Activated CD4-positive, alpha-beta T cell treated with anti-CD3 and anti-CD28 coated beads for 36 hours (primary cell): ENCODE data around the gene COL3A1. TPM values are rescaled to one million over a fixed set of nuclear protein-coding genes. Genes with fewer than 3 reads are reported as not detected.

Source experiments
- ATAC-seq: fragments of 200-7000 bp; cut with Tn5 transposase; one replicate; pipeline ENCODE4 v1.10.0; 2021; ENCODE audit warnings: mild to moderate bottlenecking, moderate library complexity
- CTCF ChIA-PET: fragments of 350-600 bp; sonication (Branson Sonifier 250); formaldehyde crosslinking; loops from one replicate; lab custom pipeline; 2021; ENCODE audit warnings: antibody characterized with exemption; lab: Charles Lee
- POLR2A ChIA-PET: fragments of 350-600 bp; sonication (Branson Sonifier 250); formaldehyde crosslinking; loops from one replicate; lab custom pipeline; 2021; ENCODE audit warnings: antibody characterized with exemption, inconsistent platforms; lab: Charles Lee
- DNase-seq: peaks from one replicate; pipeline ENCODE4 v3.0.0-alpha.2; 2020
- H3K27ac Mint-ChIP-seq: one replicate; pipeline ENCODE4 v1.8.0; 2021; ENCODE audit warnings: mixed read lengths
- H3K27me3 Mint-ChIP-seq: one replicate; pipeline ENCODE4 v1.8.0; 2021; ENCODE audit warnings: mixed read lengths
- H3K36me3 Mint-ChIP-seq: one replicate; pipeline ENCODE4 v1.8.0; 2021; ENCODE audit warnings: low read depth, mixed read lengths
- H3K4me1 Mint-ChIP-seq: one replicate; pipeline ENCODE4 v1.8.0; 2021; ENCODE audit warnings: mixed read lengths
- H3K4me3 Mint-ChIP-seq: one replicate; pipeline ENCODE4 v1.8.0; 2021; ENCODE audit warnings: mild to moderate bottlenecking, moderate library complexity, mixed read lengths
- H3K9me3 Mint-ChIP-seq: one replicate; pipeline ENCODE4 v1.8.0; 2021; ENCODE audit warnings: low read depth, mixed read lengths
- intact Hi-C, 2 experiments: fragments of 100-400 bp; cut with DNase I in 1 of 2; cut with micrococcal nuclease in 1 of 2; formaldehyde crosslinking; loops; one replicate each; pipeline versions ENCODE4 v1.14.2 to v1.15.1; 2022 to 2024; cut with DNase I, micrococcal nuclease
- microRNA-seq: library from miRNA; unstranded; fragments of <30 nt; microRNA quantifications from one replicate; pipeline ENCODE4 v1.2.0, GENCODE V29; 2021; ENCODE audit warnings: borderline replicate concordance
- total RNA-seq, 2 experiments: library from RNA; stranded (reverse); gene quantifications; one replicate each; pipeline ENCODE4 v1.2.3, GENCODE V29; 2021

COL3A1 gene
- total RNA-seq, 2 experiments from 2014 or later = 0.05 to 0.12 TPM

DNA sequence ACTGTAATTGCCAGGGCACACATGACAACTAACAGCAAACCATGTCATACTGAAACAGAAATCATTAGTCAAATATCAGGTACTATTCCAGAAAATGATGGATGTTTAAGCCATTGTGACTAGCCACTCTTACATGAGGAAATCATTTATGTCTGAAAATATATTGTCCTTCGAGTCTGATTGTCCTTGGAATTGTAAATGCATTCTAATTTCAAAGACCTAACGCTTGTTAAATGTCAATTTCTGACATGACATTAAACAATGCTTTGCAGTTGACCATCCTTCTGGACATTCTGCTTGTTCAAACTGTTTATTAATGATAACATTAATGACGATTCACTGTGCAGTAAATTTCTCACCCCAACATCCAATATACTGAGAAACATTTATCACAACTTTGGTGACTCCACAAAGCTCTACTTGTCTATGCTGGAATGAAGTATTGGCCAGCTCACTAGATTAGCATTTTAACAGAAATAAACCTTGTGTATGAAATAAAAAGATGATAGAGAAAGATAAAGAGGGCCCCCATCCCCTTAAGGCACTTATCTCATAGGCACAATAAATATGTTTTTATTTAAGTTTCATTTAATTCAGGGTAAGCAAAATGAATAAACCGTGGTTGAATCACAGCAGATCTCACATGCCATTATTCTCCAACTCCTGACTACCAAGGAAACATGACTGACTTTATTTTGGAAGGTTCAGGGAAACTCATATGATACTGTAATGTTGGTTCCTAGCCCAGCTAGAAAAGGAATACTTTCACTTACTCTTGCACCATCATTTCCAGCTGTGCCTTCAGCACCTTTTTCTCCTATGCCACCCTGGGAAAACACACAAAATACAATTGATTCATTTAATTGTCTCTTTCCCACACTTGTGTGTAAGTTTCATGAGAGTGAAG, 82.3 kb downstream of the COL3A1 start:
- H3K27ac Mint-ChIP-seq = no peak overlapping the region

DNA sequence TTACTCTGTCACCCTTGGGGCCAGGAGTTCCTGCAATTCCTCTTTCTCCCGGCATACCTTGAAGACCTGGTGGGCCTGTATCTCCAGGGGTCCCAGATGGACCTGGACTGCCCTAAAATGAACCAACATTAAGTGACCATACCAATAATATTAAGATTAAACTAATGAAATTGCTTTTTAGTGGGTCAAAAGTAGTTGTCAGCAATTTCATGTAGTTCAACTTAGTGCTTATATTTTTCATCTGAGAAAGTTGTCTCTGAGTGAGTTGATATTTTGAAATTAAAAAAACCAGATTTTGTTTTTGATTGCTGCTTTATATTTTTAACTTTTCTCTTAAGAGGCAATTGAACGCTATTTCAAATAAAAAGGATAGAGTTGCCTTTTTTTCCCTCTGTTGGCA, 83.1 kb downstream of the COL3A1 start:
- no peak overlapping the region for H3K4me3 Mint-ChIP-seq
- H3K9me3 Mint-ChIP-seq = no peaks in the 10 kb centered on the region
- intact Hi-C loops = no loop called here
- CTCF ChIA-PET = no interaction called here
- no peaks in the 10 kb centered on the region for H3K4me1 Mint-ChIP-seq
- no peak overlapping the region for H3K27ac Mint-ChIP-seq
- no peaks in the 10 kb centered on the region for H3K27me3 Mint-ChIP-seq
- no peaks in the 10 kb centered on the region for H3K36me3 Mint-ChIP-seq
- DNase-seq (no peak), ATAC-seq (no peak)
- POLR2A ChIA-PET = no interaction called here

More for the DNA sequence above, 82.3 kb downstream of the COL3A1 start:
- POLR2A ChIA-PET = no interaction called here
- CTCF ChIA-PET = no interaction called here
- H3K27me3 Mint-ChIP-seq = no peaks in the 10 kb centered on the region
- H3K36me3 Mint-ChIP-seq = no peaks in the 10 kb centered on the region
- H3K9me3 Mint-ChIP-seq = no peaks in the 10 kb centered on the region
- intact Hi-C loops = no loop called here
- DNase-seq (no peak), ATAC-seq (no peak)
- no peaks in the 10 kb centered on the region for H3K4me1 Mint-ChIP-seq
- H3K4me3 Mint-ChIP-seq = no peak overlapping the region

DNA sequence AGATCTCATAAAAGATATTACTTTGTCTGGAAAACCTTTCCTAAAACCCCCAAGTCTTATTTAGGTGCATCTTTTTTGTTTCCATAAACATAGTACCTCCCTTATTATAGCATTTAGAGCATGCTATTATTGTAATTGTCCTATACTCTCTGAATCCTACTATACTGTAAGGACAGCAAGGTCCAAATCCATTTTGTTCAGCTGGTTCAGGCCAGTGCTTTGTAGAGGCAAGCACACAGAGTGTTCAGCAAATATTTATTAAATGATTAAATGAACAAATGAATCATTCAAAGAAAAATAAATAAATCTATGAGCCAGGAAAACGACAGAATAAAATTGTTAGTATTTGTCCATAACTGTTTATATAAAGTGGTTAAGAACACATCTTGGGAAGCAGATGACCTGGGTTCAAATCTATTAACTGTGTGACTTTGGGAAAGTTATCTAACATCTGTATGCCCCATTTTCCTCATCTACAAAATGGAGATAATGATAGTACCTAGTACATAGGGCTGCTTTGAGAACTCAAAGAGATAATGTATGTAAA, 86.0 kb downstream of the COL3A1 start:
- Mint-ChIP-seq H3K9me3 (no peaks in the 10 kb centered on the region), H3K4me3 (no peak overlapping the region), H3K36me3 (no peaks in the 10 kb centered on the region), H3K27ac (no peak overlapping the region), H3K27me3 (no peaks in the 10 kb centered on the region), H3K4me1 (no peaks in the 10 kb centered on the region)
- CTCF ChIA-PET = no interaction called here
- DNase-seq (no peak), ATAC-seq (no peak)
- intact Hi-C loops = no loop called here
- POLR2A ChIA-PET = no interaction called here

Small RNAs within 50 kb of the gene (microRNA-seq; reads per million reads assigned to microRNA genes)
- gene MIR1245A (not detected), gene MIR1245B (not detected), gene MIR3606 (not detected)

Other genes with a start within 250 kb of the COL3A1 start
- under 1 TPM; 0.32 to 0.50 TPM for gene COL5A2, start 205.4 kb downstream of the COL3A1 start, total RNA-seq